Measurements from ENCODE around the gene BACE2.
"Not testable (repeated sequence)": the region's sequence is repeated elsewhere in the genome, so short reads cannot be mapped to it uniquely, and the experiment has no call there.

The BACE2 gene

GRCh38 chr21:41277846-41278245 is 109.9 kb downstream of the BACE2 start:
- DNase-seq (ENCODE audit: low read depth), result no peak

GRCh38 chr21:41280115-41280919 is 112.4 kb downstream of the BACE2 start:
- DNase-seq (ENCODE audit: low read depth), result no peak

- no peak for DNase-seq (ENCODE audit: low read depth)
Observed at GRCh38 chr21:41282412-41282811, 114.5 kb downstream of the BACE2 start.

DNA sequence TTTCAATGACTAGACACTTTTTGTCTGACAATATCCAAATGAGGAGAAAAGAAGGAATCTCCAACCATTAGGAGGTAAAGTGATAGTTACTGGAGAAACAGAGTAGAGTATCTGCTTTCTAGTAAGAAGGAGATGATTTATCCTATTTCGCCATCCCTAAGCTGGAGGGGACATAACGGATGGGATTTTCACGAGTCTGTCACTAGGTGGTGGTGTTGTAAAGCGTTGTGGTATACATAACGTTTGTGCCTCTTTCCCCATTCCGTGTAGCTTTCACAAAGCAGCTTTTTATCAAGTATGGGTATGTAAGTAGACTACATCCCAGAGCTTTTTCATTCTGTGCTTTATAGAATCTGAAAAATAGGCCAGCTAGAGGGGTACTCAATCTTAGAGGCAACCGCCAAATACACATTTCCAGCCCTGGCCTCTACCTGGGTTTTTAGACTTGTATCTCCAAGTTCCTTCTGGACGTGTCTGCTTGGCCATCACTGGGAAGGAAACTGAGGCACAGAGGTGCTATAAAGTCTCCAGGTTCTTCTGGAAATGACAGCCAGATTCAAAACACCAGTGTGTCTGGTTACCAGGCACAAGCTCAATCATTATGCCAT is 115.4 kb downstream of the BACE2 start:
- no peak for DNase-seq (ENCODE audit: low read depth)

- DNase-seq (ENCODE audit: low read depth), result no peak
Observed at GRCh38 chr21:41289431-41289830, 121.5 kb downstream of the BACE2 start.

DNA sequence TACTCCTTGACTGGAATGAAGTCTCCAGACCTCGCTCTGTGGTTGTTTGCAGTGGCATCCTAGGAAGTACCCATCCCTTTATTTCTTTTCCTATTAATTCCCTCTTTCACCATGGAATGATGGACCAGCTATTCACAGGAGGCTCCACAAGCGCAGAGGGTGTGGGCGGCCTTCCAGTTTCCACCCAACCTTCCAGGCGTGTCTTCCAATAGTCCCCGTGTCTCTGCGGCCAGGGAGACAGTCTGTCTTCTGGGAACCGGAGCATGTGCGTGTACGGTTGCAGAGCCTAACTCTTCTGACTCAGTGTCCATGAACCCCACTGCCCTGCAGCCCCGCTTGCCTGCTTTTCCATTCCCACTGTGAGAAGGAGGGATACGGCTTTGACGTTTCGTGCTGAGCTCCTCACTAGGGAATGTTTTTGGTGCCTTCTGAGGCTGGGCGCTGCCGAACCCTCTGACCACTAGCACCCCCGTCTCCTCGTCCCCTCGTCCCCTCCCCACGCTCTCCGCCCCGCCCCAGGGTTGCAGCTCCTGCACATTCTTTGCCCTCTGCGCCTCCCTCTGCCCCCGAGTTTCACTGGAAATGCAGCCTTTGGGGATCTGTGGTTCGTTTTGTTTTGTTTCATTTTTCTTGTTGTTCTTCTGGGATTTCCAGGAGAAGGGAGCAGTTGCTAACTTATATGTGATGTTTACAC is 122.3 kb downstream of the BACE2 start:
- DNase-seq (ENCODE audit: low read depth), result no peak

DNA sequence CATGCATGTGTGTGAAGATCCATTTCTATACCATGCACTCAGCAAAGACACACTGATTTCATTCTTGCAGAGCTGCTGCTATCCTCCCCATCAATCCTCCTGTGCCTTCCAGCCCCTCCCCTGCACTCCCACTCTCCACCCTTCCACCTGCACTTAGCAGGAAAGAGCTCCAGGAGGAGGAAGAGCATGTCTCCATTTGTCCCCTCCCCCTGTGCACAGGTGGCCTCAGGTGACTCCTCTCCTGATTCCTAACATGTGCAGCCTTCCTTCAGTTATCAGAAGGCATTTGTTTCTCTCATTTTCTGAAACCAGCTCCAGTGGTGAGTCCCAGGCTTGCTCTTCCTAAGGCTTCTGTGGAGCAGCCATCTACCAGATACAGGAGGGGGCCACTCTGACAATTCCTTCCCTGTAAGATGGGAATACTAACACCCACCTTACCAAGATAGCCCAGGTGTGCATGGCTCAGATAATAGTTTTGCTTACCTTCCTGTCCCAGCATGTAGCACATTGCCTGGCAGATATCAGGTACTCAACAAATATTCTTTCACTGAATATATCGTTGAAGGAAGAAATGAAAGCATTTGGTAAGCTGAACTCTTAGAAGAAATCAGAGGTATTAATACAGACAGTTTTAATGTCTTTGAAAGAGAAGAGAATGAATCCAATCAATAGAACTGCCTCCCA is 126.7 kb downstream of the BACE2 start:
- DNase-seq (ENCODE audit: low read depth), result no peak

- DNase-seq (ENCODE audit: low read depth), result no peak
Observed at GRCh38 chr21:41295721-41296254, 127.8 kb downstream of the BACE2 start.

GRCh38 chr21:41302976-41303375 is 135.0 kb downstream of the BACE2 start:
- DNase-seq (ENCODE audit: low read depth), result no peak

GRCh38 chr21:41304068-41304720 is 136.2 kb downstream of the BACE2 start:
- DNase-seq (ENCODE audit: low read depth), result no peak

DNA sequence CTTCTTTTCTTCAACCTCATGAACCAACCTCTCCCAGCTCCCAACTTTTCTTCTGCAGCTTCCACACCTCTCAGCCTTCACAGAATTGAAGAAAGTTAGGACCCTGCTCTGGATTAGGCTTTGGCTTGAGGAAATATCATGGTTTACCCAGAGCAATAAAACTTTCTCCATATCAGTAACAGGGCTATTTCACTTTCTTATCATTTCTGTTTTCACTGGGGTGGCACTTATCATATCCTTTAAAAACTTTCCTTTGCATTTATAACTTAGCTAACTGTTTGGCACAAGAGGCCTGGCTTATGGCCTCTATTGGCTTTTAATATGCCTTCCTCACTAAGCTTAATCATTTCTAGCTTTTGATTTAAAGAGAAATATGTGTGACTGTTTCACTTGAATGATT is 139.3 kb downstream of the BACE2 start:
- DNase-seq (ENCODE audit: low read depth), result no peak

DNA sequence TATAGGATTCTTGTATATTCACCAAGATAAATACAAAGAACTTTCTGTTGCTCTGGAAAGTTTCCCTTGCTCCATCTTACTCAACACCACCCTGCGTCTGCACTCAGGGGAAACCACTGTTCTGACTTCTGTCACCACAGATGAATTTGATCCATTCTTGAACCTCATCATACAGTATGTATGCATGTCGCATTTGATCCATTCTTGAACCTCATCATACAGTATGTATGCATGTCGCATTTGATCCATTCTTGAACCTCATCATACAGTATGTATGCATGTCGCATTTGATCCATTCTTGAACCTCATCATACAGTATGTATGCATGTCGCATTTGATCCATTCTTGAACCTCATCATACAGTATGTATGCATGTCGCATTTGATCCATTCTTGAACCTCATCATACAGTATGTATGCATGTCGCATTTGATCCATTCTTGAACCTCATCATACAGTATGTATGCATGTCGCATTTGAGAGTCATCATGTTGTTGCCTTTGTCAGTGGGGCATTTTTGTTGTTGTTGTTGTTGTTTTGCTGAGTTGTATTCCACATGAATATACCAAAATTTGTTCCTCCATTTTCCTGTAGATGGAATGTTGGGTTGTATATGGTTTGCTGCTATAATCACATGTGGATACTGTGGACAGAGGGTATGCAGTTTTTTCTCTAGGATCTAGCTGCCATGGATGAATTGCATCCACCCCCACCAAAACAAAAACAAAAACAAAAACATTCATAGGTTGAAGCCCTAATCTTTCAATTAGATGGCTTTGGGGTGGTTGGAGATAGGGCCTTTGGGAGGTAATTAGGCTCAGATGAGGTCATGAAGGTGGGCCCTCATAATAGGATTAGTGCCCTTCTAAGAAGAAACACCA is 145.6 kb downstream of the BACE2 start:
- DNase-seq (ENCODE audit: low read depth), result not testable (repeated sequence)

GRCh38 chr21:41315726-41316125 is 147.8 kb downstream of the BACE2 start:
- DNase-seq (ENCODE audit: low read depth), result no peak

DNA sequence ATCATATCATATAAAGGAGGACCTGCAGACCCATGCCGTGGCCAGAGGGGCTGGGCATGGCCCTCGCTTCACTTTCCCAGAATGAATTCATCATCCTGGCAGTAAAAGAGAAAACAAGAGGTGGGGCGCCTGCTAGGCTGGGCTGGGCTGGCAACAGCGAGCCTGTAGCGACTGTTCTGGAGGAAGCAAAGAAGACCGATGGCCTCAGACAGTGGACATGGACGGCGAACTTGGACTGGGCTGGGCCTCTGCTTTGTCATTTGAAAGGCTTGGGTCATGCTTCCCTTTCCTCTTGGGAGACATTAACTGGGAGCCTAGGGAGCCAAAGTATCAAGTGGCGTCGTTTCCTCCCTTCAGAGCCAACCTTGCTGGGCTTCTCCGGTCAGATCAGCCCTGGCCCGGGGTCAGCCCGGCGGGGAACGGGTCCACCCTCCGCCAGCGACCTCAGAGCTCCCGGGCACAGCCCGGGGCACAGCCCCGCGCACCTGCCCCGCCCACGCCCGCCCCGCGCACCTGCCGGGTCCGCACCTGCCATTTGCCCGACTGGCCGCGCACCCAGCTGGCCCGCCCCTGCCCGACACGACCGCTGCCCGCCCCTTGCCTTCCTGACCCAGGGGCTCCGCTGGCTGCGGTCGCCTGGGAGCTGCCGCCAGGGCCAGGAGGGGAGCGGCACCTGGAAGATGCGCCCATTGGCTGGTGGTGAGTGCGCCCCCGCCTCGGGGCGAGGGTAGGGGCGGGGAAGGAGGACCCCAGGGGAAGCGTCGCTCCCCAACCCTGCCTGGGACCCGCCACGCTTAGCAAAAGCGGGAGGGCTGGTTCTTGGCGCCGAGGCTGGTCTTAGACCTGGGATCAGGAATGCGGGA is 148.5 kb downstream of the BACE2 start, which contains the start of gene FAM3B:
FAM3B (plus strand) TSS at position 602 of the 863 bp plus-strand sequence; CDS start at position 681, 79 bp downstream.
- DNase-seq (ENCODE audit: low read depth), result no peak

- no peak for DNase-seq (ENCODE audit: low read depth)
Observed at GRCh38 chr21:41317063-41317392, 149.1 kb downstream of the BACE2 start.

- no peak for DNase-seq (ENCODE audit: low read depth)
Observed at GRCh38 chr21:41317458-41317857, 149.5 kb downstream of the BACE2 start.

DNA sequence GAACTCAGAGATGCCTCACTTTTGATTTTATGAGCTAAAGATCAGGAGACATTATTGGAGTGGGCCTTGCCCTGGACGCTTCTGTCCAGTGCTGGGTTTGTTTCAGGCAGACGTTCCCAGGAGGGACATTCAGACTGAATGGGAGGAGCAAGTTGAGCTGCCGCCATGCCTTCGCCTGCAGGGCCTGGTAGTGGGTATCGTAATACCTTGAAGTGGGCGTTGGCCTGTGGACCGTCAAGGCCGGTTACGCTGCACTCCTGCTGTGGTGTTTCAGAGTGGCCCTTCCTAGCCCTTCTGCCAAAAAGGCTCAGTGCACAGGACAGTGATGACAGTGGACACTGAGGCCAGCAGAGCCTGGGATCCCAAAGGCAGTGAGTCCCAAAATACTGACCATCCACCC is 150.3 kb downstream of the BACE2 start:
- no peak for DNase-seq (ENCODE audit: low read depth)

GRCh38 chr21:41319273-41319672 is 151.3 kb downstream of the BACE2 start:
- no peak for DNase-seq (ENCODE audit: low read depth)

DNA sequence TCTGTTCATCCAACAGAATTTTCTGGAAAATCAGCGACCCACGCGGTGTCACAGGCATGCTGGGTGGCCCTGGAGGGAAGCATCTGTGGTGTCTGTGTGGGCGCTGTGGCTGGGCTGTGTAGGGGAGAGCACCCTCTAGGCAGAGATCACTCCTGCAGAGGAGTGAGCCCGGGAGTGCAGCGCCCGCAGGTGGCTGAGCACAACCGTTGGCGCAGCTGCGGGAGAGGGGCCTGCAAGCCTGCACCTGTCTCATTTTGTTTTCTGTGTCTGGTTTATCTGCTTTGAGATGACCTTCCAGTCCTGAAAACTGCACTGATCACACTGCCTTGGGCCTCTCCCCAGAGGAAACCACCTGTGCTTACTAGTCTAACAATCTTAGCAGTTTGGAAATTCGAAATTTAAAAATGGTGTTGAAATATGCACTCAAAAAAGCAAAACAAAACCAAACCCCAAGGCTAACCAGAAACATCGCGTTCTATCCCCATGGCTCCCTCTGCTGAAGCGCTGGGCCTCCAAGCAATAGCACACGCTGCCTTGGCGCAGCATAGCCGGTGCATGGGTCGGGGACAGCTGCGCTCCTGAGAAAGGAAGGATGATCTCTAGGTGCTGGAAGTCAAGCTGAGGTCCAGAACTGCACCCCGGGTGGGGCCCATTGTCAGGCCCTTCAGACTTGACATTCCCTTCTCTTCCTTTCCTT is 153.4 kb downstream of the BACE2 start:
- no peak for DNase-seq (ENCODE audit: low read depth)
